VCaP (cell line): ENCODE data around the gene UBE4A.

Experiments
- H3K27ac ChIP-seq: fragments of 450-650 bp; 2 replicates; pipeline ENCODE4 v1.5.1; 2017
- CTCF ChIP-seq: fragments of 450-650 bp; conservative IDR thresholded peaks from 2 replicates; pipeline ENCODE4 v1.5.1; 2017; ENCODE audit warnings: mild to moderate bottlenecking, moderate library complexity

The UBE4A gene

GRCh38 chr11:118328745-118329144 is 30.7 kb upstream of the UBE4A start:
- no peak for TF ChIP-seq CTCF
- H3K27ac ChIP-seq, result no peak overlapping the region

- TF ChIP-seq CTCF, result no peak
- no peak overlapping the region for H3K27ac ChIP-seq
Observed at GRCh38 chr11:118334745-118335144, 24.7 kb upstream of the UBE4A start.

- H3K27ac ChIP-seq, result no peak overlapping the region
- TF ChIP-seq CTCF, result no peak
Observed at GRCh38 chr11:118338637-118339061, 20.8 kb upstream of the UBE4A start.

- no peak overlapping the region for H3K27ac ChIP-seq
- no peak for TF ChIP-seq CTCF
Observed at GRCh38 chr11:118339281-118339961, 20.0 kb upstream of the UBE4A start.

- no peak for TF ChIP-seq CTCF
- H3K27ac ChIP-seq, result no peak overlapping the region
Observed at GRCh38 chr11:118340449-118340848, 19.0 kb upstream of the UBE4A start.

- no peak overlapping the region for H3K27ac ChIP-seq
- TF ChIP-seq CTCF, result no peak
Observed at GRCh38 chr11:118341261-118341660, 18.1 kb upstream of the UBE4A start.

GRCh38 chr11:118341815-118342489 is 17.4 kb upstream of the UBE4A start:
- no peak overlapping the region for H3K27ac ChIP-seq

More at GRCh38 chr11:118341815-118342489, 17.4 kb upstream of the UBE4A start:
- TF ChIP-seq CTCF, result no peak
